Measurements from ENCODE around the gene IL1RL1.

GRCh38 chr2:102361632-102362241 lies 50.4 kb downstream of the IL1RL1 start:
- no peak for TF ChIP-seq CTCF (conservative IDR thresholded peaks at IDR 0.05 in 1 of 2, IDR thresholded peaks at IDR 0.05 in 1 of 2; ENCODE audit: low read depth in 1 of 2, low read length in 2 of 2)
- no peak for TF ChIP-seq EZH2 (IDR thresholded peaks at IDR 0.05; ENCODE audit: low read length, missing control alignments)

All from fibroblast of lung (primary cell).